Activated naive CD4-positive, alpha-beta T cell treated with Interleukin-2 at 50 U/mL for 16 hours (primary cell): ENCODE results near the gene HEMGN.
"Not testable (repeated sequence)": the region's sequence is repeated elsewhere in the genome, so short reads cannot be mapped to it uniquely, and the experiment has no call there.

Experiments used
- DNase-seq: peaks from one replicate; pipeline ENCODE4 v3.0.0-alpha.2; 2020

The HEMGN gene, protein sequence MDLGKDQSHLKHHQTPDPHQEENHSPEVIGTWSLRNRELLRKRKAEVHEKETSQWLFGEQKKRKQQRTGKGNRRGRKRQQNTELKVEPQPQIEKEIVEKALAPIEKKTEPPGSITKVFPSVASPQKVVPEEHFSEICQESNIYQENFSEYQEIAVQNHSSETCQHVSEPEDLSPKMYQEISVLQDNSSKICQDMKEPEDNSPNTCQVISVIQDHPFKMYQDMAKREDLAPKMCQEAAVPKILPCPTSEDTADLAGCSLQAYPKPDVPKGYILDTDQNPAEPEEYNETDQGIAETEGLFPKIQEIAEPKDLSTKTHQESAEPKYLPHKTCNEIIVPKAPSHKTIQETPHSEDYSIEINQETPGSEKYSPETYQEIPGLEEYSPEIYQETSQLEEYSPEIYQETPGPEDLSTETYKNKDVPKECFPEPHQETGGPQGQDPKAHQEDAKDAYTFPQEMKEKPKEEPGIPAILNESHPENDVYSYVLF

DNA sequence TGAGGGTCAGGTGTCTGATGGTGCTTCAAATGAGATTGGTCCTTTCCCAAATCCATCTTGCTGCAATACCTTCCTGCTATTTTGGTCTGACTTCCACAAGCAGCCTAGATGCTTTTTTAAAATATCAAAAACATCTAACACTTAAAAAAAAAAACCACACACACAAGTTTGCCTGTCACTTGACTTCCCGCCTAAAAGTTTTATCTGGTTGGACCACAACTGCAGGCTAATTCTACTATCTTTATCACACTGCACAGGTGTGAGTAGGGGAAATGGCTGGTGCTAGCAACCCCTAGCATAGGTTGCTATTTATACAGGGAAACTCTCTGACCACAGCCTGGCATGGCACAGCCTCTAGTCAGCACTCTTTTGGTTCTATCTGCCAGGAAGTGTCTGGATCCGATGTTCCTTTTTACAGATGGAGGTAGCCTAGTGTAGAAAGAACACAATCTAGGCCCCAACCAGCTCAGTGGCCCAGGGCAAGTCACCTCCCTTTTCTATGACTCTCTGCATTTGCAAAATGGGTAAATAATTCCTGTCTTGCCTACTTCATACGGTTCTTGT, at the start of gene HEMGN:
HEMGN (minus strand) TSS at position 92 of the 564 bp plus-strand sequence; CDS start at position 56, 36 bp downstream.
- peak; percentile 12 for DNase-seq

DNA sequence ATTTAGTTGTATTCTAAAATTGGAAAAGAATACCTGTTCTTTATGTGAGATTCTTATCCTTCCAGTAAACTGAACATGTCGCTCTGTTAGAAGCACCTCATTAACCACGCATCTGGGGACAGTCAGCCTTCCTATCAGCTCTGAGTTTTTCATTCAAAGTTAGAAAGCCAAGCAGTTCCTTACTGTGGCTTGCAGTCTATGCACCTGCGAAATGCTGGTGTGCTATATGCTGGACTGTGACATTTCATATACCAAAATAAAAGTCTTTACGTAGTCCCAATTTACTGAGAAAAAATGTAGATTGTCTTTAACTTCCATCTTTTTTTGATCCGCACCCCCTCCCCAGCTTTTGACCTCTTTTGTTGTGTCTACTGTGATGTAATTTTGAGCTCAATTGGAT, 49.5 kb upstream of the HEMGN start:
- DNase-seq: no peak

DNA sequence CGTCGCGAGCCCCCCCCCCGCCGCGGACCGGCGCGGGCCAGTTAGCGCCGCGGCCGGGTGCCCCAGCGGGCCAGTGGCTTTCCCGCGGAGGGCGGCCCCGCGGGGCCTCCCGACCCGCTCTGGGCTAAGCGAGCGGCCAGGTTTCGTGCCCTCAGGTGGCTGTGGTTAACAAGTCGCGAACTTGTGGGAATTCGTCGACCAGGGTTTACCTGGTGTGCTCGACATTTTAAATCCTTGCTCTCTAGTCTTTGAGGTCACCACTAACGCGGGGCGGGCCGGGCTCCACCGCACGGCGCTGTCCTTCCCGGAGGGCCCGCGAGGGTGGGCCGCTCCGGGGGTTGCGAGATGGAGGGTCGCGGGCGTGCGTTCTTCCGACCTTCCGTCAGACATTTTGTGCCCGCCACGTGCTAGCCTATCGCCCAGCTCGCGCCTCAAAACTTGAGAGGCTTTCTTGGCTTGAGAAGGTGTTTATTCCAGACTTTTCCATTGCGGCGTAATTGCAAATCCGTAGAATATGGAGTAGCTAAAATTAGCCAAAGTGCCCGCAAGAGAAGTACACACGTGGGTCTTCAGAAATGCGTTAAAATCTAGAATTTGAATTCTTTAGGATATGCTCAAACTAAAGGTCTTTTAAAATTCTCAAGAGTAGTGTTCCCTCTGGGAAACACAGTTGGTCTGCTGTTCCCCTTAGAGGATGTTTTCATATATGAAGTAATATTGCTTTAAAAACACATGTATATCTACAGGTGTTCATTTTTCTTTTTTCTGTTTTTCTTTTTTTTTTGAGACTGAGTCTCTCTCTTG, 47.3 kb upstream of the HEMGN start:
- DNase-seq: peak; percentile 55

DNA sequence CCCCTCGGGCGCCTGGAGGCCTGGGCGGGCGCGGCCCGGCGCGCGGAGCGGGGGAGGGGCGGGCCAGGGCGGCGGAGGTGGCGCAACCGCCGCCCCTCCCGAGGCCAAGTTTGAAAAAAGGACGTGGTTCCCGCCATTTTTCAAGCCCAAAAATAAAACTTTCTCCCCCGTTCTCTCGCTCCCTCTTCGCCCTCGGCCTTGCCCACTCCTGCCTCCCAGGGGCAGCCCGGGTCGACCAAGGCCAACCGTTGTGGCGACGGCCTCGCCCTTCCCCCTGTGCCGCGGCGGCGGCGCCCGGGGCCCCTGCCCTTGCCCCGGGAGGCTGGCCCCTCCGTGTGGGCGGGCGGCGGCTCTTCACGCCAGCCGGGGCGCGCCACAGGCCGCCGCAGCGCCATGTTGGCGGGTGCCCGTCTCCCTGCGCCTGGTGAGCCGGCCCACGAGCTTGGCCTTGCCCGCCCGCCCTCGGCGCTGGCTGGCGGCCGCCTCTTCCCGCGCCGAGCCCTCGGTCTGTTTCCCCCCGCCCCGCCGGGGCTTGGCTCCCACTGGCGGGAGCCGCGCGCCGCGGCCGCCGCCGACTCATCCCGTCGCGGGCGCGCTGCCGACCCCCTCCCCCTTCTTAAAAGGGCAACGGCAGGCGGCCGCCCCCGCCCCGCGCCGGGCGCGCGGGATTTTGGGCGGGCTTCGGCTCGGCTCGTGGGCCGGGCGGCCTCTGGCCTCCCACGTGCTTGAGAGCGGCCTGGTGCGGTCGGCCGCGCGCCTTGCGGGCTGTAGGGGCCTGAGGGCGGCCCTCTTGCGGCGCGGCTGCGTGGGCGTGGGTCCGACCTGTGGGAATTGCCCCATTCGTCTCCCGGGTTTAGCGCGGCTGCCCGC, 46.5 kb upstream of the HEMGN start:
- DNase-seq: peak; percentile 83

DNA sequence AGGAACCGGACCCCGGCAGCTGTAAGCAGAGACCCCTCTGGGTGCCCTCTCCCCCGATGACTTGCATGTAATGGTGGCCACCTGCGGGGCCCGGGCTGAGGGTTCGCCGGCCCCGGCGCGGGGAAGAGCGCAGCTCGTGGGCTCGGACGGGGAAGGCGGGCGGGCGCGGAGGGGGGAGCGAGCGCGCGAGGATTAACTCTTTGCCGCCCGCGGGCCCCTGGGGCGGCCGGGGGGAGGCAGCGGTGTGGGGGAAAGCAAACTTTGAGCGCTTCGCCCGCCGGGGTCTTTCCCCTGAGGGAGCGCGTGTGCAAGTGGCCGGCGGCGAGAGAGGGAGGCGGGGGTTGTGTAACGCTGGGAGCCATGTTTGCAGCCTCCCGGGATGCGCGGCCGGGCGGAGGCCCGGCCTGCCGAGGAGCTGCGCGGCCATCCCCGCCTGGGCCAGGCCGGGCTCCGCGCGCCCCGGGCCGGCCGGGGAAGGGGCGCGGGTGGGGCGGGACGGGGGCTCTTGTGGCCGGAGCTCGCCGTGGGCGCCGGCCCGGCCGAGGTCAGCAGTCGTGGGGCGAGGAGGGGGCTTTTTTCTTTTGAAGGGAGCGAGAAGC, 45.7 kb upstream of the HEMGN start:
- peak; percentile 70 for DNase-seq

DNA sequence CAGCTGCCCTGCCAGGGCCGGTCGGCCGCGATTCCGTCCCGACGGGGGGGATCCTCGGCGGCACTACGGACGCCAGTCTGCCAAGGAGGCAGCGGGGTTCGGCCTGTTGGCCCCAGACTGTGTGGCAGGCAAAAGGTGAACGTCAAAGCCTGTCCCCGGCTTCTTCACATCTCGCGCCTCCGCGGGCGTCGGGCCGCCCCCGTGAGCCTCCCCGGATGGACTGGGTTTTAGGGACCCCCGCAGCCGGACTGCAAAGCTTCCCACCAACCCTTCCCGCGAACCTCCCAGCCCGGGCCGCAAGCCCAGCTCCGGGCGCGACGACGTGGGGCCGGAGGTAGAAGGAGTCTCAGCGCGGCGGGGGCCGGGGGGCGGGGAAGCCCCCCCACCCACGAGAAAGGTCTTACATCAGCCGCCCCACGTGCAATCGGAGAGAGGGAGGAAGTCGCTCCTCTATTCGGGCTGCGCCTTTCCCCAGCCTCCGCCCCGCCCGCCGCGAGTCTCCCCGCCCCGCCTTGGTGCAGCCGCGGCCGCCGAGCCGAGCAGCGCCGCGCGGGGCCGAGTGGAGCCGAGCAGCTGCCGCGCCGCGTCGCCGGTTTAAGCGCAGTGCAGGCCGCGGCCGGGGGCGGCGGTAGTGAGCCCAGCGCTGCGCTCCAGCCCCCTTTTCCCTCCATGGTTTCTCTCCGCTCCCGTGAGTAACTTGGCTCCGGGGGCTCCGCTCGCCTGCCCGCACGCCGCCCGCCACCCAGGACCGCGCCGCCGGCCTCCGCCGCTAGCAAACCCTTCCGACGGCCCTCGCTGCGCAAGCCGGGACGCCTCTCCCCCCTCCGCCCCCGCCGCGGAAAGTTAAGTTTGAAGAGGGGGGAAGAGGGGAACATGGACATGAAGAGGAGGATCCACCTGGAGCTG, 45.0 kb upstream of the HEMGN start, which contains the start of gene ANP32B:
ANP32B (plus strand) TSS at position 659 of the 906 bp plus-strand sequence; CDS start at position 874, 215 bp downstream.
- DNase-seq: peak; percentile 96

DNA sequence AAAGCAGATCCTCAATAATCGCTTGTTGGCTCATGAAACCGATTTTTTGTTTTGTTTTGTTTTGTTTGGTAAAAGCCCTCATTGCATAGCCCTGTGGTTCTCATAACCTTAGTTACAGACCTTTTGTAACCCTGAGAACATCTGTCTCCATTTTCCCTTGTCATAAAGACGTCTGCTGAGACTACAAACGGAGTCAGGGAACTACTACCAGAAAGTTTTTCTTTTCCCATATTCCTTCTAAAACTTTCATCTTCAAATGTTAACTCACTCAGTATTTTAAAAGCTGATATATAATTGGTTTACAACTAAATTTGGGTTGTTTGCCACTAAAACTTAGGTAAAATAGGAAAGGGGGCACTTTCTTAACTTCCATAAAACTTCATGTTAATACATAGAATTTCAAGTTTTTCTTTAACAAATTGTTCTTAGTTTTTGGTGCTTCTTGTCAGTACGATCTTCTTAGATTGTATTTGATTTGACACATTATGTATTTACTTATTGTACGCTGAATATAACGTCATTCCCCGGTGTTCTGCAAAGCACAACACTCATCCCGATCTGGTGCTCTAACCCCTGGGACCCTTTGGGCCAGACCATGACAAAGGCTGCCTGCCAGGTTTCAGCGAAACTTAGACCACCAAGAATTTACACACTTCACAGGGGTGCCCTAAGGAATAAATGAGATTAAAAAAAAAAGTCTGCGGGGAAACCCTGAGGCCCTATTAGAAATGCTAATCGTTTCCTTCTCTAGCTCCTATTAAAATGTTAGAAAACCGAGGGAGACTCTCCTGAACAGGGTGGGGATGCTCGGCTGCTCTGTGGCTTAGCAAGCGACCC, 44.1 kb upstream of the HEMGN start:
- no peak for DNase-seq

DNA sequence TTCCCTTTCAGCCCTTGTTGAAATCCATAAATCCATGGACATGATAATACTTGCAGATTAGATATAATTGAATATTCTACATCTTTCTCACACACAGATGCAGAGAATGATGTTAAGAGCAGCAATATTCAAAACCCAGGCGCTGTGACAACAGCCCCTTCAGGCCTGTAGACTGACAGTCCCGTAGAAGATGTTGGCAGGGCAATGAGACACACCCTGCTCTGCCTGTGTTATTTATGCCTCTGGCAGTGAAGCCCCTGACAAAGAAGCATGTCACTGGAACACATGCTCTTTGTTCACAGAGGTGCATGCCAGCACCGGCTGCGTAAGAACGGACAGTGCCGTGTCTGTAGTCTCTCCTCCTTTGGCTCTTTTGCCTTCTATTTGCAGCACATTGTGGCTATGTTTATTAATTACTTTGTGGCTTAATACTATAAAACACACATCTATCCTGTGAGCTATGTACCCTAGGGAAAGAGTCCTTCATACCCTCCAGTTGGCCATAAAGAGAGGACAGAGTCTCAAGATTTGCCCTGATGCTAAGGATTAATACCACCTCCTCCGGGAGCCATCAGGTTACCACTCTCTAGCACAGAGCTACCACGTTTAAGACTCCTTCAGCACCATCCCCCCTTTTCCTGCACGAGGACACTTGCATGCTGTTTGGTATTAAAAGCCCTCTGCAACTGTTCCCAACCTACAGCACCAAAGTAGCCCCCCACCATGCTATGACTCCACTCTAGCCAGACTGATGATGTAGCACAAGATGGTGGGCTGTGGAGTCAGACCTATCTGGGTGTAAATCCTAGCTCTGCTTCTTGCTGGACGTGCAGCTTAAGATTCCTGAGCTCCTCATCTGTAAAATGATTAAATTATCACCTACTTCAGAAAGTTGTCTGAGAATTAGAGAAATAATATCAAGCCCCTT, 43.2 kb upstream of the HEMGN start:
- no peak for DNase-seq

DNA sequence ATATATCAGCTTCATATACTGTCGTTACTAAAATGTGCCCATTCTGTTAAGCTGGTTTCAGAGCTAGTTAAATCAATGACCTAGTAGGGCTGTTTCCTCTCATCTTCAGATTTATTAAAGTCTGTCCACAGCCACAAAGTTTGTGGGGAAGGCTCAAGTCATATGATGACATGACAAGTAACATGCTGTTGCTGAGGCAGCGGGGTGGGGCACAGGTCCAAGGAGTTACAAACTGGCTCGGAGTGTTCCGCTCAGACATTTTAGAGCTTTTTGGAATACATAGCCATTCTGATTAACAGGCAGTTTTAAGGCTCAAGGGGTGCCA, 42.5 kb upstream of the HEMGN start:
- DNase-seq: no peak

DNA sequence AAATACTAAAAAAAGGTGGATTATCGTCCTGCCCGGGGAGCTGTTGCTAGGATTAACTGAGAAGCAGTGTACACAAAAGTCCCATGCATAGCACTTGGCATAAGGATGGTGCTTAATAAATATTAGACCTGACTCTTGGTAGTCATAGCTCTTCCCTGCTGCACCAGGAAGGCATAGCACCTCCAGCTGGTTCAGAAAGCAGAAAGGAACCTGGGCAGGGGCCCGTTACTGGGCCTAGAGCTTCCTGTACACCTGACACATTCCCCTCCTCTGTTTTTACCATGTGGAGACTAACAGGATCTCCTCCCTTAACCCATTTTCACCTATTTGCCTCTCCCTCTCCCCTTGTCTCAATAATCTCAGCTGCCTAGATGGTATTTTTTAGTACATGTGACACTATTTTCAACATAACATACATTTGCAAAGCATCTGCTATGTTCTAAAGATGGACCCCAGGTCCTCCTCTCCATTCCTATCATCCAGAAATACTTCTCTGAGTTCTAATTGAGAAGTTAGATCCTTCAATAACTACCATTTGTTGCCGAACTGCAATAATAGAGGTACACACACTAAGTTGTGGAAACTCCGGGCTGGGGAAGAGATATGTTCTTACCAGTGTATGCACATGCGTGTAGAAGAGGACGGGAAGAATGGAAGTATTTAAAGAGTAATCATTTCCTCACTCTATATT, 42.0 kb upstream of the HEMGN start:
- DNase-seq: no peak

DNA sequence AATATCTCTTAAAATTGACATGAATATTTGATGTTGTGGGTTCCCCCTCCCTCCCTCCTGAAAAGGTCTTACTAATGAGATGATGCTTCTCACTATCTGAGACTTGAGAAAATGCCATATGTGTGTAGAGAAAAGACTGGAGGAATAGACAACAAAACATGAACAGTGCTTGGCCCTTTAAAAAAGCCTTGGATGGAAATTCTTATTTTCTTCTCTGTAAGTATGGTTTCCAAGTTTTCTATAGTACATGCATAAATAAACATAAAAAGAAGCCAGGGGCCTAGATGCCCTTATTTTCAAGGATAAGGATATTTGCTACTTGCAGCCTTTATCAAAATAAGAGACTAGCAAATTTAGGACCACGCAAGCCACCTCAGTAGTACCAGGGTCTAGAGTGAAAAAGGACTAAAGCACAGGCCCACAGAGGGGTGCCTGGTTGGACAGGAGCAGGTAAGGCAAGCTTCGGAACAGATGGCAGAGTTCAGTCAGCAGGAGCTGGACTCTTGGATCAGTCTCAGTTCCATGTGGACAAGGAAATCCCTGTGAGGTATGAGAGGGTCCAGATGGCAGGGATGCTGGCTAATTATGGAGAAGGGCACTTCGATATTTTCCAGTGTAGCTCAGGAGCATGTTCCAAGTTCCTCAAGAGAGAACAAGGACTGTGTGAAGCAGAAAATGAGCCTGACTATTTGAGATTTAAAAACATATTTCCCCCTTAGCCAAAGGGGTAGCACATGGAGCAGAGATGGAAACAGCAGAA, 40.6 kb upstream of the HEMGN start:
- DNase-seq: no peak

DNA sequence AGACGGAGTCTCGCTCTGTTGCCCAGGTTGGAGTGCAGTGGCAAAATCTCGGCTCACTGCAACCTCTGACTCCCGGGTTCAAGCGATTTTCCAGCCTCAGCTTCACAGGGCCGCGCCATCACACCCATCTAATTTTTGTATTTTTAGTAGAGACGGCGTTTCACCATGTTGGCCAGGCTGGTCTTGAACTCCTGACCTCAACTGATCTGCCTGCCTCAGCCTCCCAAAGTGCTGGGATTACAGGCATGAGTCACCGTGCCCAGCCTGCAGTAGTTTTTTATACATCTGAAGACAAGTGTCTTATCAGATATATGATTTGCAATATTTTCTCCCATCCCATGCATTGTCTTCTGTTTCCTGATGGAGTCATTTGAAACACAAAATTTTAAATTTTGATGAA, 38.7 kb upstream of the HEMGN start:
- not testable (repeated sequence) for DNase-seq

DNA sequence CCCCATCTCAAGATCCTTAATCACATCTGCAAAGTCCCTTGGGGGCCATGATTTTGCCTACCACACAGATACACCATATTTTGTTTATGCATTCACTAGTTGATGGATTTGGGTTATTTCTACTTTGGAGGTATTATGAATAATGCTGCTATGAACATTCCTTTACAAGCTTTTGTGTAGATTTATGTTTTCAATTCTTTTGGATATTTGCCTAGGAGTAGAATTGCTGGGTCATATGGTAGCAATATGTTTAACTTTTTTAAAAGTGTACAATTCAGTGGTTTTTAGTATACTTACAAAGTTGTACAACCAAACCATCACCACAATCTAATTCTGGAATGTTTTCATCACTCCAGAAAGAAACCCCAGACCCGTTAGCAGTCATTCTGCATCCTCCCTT, 37.4 kb upstream of the HEMGN start:
- no peak for DNase-seq

DNA sequence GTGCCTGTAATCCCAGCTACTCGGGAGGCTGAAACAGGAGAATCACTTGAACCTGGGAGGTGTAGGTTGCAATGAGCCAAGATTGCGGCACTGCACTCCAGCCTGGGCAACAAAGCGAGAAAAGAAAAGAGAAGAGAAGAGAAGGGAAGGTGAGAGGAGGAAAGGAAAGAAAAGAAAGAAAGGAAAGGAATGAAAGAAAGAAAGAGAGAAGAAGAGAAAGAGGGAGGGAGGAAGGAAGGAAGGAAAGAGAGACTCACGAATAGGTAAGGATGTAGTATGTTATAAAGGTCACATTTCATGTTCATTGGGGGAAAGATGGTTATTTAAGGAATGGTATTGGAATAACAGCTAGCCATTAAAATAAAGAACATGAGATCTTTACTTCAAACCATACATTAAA, 34.8 kb upstream of the HEMGN start:
- no peak for DNase-seq

DNA sequence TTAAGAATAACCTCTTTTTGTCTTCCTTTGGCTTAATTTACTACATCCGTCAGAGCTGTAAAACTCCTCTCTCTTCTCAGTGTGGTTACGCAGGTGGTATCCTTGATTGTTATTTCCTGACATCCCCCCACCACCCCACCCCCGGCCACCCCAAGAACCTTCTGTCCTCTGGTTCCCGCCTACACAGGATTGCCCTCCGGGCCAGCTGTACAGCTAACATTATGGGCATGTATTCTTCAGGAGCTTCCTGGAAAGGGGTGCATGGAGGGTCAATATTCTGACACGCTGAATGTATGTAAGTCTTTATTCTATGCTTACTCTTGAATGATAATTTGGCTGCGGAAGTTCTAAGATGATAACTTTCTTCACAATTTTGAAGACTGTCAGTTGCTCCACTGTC, 32.2 kb upstream of the HEMGN start:
- DNase-seq: no peak

DNA sequence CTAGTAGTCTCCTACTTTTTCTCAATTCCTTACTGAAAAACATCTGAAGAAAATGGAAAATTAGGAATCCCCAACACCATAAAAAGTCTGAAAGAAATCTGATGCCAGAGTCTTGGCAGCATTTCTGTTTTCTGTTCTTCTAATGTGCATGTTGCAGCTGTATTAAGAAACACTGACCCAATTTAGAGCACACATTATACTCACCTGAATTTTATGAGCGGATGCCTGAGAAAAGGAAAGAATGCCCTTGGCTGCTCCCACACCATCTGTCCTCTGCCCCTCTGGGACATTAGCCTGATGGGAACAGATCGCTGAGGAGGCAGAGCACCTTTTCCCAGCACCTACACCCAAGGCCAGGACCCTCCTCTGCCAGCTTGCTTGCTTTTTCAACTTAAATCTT, 31.0 kb upstream of the HEMGN start:
- DNase-seq: no peak

DNA sequence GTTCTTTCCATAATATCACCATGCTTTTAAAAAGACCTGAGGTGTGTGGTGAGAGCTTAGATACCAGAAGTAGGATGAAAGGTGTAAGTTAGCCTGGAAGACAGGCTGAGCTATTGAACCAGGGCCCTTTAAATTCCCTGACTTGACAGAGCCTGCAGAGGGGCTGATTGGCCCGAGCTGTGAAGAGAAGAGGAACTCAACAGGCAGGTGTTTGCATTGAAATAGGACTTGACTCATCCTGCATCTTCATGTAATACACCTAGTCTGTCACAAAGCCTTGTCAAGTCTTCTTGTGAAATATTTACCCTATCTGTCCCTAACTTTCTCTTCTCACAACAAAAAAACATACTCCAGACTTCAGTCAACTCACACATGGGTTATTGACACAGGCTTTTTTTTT, 28.5 kb upstream of the HEMGN start:
- no peak for DNase-seq

DNA sequence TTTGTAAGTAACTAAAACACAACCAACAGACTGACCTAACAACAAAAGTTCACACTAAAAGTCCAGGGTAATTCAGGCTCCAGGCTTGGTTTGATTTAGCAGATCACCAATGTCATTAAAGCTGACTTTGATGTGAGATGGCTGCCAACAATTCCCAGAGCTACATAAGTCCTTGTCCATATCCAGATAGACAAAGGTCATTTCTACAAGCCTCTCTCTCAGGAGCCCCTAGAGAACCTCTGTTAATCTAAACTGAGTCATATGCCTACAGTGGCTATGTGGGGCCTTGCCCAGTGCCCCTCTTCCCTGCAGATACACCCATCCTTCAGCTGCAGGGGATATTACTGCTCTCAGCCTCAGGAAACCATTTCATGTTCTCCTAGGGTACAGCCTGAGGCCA, 26.9 kb upstream of the HEMGN start:
- no peak for DNase-seq
